WI38 (cell line): ENCODE measurements around the gene CYP4B1.

Experiments used
- H3K4me3 ChIP-seq: 2 replicates; pipeline ENCODE4 v1.5.1; 2011; ENCODE audit warnings: low read depth, mild to moderate bottlenecking, control low read depth, low read length
- CTCF ChIP-seq: IDR thresholded peaks from 2 replicates; pipeline ENCODE4 v1.5.1; 2012; ENCODE audit warnings: low read depth, mild to moderate bottlenecking, control low read depth, low read length

CYP4B1 gene

GRCh38 chr1:46804027-46804889 is 5.4 kb downstream of the CYP4B1 start:
- no peak overlapping the region for H3K4me3 ChIP-seq
- TF ChIP-seq CTCF: no peak

- no peak for TF ChIP-seq CTCF
Measured at GRCh38 chr1:46804926-46805325, 6.1 kb downstream of the CYP4B1 start.

GRCh38 chr1:46805755-46806154 is 6.9 kb downstream of the CYP4B1 start:
- no peak overlapping the region for H3K4me3 ChIP-seq
- no peak for TF ChIP-seq CTCF

More at GRCh38 chr1:46804926-46805325, 6.1 kb downstream of the CYP4B1 start:
- H3K4me3 ChIP-seq: no peak overlapping the region

GRCh38 chr1:46806196-46807020 is 7.6 kb downstream of the CYP4B1 start:
- TF ChIP-seq CTCF: no peak
- H3K4me3 ChIP-seq: no peak overlapping the region

- no peak overlapping the region for H3K4me3 ChIP-seq
- no peak for TF ChIP-seq CTCF
Measured at GRCh38 chr1:46807046-46807972, 8.5 kb downstream of the CYP4B1 start.

- no peak for TF ChIP-seq CTCF
- H3K4me3 ChIP-seq: no peak overlapping the region
Measured at GRCh38 chr1:46809071-46809470, 10.2 kb downstream of the CYP4B1 start.
